CD4-positive, alpha-beta T cell treated with Interleukin-4 for 4 hours (primary cell): ENCODE data around the gene CABCOCO1.

Source experiments
- DNase-seq: peaks from one replicate; pipeline ENCODE4 v3.0.0-alpha.2; 2020

The CABCOCO1 gene, protein sequence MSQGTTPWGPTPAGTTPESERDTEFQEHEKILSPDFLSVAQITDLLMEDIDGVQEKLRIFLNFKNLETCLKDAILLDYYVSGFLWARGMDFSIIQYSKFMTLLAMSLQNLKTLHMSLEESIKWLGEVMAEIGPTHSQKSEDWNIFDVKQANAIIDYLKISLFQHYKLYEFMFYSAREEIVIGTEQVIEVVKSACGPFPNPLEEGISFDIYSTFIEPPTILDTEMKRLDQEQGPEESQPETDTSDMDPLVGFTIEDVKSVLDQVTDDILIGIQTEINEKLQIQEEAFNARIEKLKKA

DNA sequence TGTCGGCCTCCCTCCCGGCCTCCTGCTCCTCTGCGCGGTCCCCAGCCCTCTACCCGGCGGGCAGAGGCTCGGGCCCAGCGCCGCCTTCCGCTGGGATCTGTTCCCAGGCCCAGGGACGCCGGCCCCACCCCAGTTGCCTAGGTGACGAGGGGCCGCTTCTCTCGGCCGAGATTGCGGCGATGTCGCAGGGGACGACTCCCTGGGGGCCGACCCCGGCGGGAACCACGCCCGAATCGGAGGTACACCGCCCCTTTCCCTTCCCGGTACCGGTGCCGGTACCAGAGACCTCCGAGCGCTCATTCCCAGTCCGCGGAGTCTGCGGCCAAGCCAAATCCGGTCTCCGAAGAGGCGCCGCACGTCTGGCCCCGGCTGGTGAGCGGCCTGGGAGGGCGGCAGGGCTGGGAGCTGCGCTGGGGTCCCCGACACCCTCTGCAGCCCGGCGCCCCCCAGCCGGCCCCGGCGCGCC, at the start of gene CABCOCO1:
TSS of gene CABCOCO1 (plus strand) at position 136 of the 466 bp plus-strand sequence. CDS start at position 180, 44 bp downstream.
- DNase-seq, result no peak

DNA sequence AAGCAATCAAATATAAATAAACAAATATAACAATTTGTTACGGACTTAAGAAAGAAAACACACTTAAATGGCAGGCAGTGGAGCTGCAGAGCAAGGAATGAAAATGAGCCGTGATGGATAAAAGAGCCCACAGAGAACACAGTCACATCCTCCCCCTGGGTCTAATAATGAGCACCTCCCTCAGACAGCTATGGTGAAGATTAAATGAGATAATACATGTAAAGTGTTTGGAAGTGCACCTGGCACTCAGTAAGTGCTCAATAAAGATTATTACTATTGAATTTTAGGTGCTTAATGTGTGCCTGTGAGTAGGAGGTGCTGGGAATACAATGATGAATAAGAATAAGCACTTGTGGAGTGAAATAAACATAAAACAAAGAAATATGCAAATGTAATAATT, 49.1 kb upstream of the CABCOCO1 start:
- no peak for DNase-seq

DNA sequence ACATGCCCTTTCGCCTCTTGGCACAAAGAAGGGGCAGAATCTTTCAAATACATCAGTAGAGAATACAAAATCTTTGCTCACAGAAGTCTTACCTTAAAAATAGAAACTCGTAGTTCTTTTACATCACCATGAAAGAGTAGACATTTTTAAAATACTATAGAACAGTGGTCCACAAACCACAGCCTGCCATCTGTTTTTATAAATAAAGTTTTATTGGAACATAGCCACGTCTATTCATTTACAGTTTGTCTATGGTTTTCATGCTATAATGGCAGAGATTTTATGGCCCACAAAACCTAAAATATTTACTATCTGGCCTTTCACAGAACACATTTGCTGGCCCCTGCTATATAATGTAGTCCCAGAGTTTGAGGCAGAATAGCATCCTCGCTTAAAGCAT, 46.1 kb upstream of the CABCOCO1 start:
- no peak for DNase-seq

DNA sequence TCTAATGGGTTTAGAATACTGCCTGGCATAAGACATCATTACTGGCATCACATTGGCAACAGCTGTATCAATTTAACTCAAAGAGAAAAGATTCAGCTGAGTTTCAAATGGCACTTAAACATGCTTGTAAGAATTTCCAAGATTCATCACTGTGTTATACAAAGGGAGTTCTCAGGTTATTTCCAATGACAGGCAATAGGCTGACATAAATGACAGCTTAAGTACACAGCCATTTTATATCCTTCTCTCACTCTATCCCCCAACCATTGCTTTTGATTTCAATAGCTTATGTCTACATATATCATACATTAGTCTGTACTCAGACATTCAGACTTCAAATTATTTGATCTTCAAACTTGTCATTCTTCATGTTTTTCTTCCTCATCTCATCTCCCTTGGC, 45.5 kb upstream of the CABCOCO1 start:
- no peak for DNase-seq

DNA sequence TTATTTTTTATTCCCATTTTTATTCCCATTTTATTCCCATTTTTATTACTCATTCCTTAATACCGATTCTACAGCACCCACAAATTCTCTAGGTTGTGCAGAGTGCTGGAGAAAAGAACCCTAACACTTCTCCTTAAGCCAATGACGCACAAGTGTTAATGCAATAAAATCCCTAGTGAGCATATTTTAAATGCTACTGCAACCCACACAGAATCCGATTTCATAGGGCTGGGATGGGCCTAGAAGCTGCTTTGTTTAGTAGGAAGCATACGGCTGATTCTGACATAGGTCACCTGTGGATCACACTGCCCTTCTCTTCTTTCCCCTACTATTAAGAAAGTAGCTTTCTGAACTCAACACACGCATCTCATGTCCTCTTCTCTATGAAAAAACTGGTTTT, 45.1 kb upstream of the CABCOCO1 start:
- no peak for DNase-seq

DNA sequence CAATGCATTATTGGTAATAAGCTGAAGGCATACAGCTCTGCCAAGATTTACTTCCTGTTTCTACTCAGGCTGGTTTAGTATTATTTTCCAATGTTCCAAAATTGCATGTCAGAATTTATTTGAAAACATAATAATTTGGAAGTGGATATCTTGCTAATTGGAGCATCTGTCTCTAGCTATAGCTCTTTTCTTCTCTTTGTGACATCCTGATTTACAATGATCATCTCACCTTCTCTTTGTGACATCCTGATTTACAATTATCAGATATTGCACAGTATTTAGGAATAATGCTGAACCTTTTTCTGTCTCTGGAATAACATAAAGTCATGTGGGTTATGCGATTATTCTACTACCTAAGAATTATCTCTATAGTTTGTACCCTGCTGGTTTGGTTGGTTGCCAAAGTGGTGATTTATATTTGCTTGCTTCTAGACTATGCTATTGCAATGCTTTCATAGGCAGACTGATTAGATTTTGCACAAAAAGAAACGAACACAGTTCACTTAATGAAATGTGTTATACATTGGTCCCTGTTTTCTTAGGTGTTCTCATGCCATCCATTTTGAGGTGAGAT, 44.3 kb upstream of the CABCOCO1 start:
- no peak for DNase-seq

DNA sequence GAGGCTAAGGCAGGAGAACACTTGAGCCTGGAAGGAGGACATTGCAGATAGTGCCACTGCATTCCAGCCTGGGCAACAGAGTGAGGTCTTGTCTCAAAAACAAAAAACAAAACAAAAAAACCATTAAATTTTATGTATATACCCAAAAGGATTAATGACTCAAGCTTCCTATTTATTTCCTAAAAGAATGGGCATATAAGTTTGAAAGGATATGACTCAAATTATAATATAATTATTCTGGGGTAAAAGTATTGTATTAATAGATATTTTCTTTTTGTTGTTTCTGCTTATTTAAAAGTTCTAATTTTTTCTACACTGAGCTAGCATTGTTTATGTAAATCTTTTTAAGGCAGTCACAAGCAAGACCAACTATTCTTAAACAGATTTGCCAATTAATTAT, 42.2 kb upstream of the CABCOCO1 start:
- no peak for DNase-seq

DNA sequence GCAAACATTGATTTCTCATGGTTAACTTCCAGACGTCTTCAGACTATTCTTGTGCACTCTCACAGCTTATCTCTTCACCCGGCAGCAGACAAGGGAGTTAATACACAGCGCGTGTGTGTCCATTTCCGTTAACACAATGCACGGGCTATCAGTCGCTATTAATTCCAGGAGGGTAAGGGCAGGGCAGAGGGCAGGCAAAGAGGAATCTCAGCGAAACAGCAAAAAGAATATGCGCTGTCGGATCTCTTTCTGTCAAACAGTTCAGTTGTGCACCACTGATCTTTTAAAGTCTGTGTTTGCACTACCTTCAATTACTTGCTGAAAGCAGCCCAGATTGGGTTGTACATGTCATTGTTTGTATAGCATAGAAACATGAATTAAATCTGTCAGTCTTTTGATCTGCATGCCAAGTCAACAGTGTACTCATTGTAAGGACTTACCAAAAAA, 41.1 kb upstream of the CABCOCO1 start:
- no peak for DNase-seq

DNA sequence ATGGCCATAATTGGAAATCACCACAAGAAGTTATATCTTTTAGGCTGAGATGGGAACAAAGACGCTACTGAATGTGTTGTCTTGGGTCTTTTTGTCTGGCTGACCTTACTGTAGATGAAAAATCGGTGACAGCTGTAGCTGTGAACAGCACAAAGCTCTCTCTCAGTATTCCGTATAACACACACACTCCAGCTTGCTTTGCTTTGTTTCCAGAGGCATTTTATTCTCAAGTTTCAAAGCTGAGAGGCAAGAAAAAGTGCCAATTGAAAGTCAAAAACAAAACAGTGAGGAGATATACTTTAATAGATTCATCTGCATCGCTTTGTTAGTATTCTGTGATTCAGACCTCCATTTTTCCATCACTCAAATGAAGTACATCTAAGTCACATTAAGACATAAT, 39.6 kb upstream of the CABCOCO1 start:
- no peak for DNase-seq

DNA sequence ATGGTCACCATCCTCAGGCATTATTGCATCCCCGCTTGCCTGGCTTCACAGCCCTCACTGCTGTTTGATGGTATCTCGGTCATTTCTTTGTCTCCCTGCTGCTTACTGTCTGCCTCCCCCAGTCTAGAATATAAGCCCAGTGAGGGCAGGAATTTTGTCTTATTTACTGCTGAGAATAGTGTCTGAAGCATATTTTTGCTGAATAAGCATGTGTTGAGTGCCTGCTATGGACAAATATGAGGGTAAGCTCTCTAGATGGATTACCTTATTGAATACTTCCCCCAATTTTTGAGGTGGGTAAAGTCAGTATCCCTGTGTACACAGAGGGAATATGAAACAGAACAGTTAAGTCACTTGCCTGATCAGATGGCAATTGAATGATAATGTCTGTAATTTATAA, 36.5 kb upstream of the CABCOCO1 start:
- DNase-seq, result no peak

DNA sequence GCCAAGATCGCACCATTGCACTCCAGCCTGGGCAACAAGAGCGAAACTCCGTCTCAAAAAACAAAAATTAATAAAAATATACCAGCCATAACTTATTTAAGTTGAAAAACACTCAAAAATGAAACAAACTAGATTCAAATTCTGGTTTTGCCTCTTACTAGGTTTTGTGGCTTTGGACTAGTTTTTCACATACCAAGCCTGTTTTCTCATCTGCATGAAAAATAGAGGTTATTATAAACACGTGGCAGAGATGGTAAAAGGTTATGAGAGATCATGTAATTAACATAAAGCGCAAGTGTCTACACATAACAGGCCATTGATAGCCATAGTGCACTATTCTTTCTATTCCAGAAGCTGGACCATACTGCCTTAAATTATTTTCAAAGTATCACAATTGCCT, 35.5 kb upstream of the CABCOCO1 start:
- no peak for DNase-seq

DNA sequence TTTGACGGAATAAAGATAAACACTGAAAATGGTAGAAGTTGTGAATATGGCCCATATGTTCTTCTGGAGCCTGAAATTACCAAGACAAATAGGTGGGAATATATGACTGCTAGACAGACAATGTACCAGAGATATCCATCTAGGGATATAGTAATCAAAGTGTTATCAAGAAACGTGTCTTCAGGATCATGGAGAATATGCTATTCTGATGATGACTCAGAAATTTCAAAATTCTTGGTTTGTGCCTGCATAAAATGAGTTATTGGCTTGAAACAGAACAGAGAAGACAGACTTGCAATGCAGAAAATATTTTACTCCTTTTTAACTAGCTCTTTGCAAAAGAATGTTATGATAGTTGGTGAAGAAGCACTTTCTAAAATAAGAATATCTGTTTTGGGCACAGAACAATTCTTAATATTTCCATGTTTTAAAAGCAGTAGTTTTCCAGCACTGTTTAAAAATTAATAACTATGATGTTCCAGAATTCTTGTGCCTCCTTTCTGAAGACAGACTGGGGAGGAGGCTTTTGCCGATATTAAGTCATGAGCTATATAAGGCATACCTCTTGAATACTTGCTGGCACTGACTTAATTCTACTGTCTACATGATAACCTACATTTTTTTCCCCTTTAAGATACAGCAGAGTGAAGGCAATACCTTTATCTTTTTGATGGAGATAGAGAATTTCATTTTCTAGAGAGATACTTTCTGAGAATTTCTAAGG, 34.4 kb upstream of the CABCOCO1 start:
- no peak for DNase-seq

DNA sequence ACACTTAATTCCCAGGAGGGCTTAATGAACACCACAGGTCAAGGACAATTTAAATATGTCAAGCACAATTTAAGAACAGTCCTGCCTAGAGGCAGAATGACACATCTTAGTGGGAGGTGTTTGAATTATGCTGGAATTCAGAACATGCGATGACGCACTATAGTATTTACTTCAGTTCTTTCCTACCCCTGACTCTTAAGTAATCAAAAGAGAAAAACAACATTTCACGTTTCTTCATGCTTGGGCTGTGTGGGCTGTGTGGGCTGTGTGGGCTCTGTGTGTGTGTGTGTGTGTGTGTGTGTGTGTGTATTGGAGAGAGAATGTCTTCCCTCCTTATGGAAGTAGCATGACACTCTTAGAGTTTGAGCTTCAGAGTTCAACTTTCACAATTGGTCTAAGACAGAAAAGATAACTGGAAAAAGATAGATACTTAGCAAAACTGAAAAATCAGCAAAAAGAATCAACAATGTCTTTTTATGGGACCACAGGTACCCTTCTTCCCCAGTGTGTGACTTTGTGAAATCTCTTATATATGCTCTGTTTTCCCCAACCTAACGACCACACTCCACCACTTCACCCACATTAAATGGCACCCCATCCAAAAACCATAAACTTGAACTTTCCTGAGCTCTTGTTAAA, 33.7 kb upstream of the CABCOCO1 start:
- no peak for DNase-seq

DNA sequence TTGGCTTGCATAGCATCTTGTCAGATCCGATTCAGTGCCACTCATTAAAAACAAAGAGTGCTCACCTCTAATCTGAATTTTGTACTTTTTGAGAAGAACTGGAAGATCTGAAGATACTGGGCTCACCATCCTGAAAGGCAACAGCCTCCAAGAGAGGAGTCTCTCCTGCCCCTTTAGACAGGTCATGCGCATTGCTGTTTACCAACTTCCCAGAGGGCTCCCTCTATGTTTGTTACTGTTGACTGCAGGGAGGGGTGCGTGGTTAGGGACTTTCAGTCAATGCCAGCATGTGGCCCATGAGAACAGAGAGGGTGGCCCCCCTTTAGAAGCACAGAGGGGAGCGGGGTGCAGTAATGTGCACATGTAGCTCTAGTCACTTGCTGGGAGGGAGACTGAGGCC, 33.2 kb upstream of the CABCOCO1 start:
- DNase-seq, result no peak

DNA sequence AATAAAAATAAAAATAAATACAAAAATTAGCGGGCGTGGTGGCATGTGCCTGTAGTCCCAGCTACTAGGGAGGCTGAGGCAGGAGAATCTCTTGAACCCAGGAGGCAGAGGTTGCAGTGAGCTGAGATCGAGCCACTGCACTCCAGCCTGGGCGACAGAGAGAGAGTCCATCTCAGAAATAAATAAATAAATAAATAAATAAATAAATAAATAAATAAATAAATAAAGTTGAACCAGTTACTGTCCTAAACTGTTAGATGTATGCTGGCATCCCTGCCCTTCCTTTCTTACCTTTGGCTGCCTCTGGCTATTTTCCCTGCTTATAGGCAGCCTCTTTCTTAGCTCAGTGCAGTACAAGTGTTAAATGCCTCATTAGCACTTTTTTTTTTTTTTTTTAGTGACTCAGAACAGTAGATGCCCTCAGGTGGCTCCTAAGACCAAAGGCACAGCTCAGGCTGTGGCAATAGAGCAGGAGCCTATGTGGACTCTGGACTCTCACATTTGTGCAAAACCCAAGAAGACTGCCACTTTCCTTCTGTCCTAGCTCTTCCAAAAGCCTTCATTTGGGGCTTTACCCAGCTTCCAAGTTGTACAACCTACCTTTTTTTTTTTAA, 30.6 kb upstream of the CABCOCO1 start:
- DNase-seq, result no peak

DNA sequence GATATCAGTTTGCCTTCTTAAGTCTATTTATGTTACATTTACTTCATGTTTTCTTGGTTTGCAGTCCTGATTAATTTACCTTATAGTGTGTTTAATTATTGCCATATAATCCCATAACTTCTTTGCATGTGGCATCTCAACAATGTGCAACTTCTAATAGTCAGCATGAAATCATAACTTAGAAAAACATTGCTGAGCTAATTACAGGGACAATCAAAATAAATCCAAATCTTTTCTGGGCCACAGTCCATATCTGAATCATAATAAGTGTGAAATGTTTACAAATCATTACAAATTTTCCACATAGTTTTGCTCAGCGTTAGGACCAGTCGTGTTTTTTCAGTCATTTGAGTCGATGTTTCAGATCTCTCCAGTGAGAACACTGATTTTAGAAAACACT, 29.1 kb upstream of the CABCOCO1 start:
- DNase-seq, result no peak

DNA sequence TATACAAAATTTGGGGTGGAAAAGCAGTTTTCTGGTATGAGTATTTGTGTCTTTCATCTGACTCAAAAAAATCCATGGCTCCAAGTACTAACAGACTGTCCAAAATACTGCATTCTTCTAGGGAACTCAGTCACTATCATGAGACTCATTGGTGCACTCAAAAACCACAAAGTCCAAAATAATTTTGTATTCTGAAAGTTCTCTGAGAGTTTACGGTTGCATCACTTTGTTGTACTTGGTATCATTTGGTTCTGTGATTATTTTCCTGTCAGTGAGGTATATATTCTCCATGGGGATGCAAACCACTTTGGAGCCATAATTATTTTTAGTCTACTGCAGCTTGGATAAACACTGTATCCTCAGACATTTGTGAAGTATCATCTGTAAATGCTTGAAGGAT, 28.0 kb upstream of the CABCOCO1 start:
- DNase-seq, result no peak

DNA sequence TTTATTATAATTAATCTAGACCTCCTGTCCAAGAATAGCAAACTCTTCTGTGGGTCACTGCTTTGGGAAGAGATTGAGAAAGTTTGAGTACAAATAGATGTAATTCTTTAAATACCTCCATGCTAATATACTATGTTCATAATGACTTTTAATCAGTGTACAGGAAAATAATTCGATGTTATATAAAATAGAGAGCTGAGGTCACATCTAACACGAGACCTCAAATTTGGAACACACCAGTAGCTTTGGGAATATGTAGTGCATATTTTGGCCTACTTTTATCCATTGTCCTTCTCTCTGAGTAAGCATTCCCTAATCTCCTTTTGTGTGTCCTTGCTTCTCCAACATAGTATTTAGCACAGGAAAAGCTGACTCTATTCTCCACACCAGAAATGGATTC, 27.3 kb upstream of the CABCOCO1 start:
- no peak for DNase-seq

DNA sequence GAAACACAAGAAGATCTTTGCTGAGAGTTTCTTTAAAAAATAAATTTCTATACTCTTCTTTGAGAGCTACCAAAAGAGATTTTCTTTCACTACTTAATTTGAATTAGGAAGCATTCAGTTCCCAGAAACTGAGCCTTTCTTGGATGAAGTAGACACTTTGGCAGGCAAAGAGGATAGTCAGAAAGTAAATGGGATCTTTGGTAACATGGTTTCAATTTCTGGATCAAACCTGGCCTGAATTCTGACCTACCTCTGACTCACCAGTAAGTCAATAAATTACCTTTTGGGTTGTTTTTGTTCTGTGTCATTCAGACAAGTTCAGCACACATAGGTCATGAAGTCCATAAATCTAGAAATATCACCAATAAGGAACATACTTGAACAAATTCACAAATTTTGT, 26.8 kb upstream of the CABCOCO1 start:
- no peak for DNase-seq

DNA sequence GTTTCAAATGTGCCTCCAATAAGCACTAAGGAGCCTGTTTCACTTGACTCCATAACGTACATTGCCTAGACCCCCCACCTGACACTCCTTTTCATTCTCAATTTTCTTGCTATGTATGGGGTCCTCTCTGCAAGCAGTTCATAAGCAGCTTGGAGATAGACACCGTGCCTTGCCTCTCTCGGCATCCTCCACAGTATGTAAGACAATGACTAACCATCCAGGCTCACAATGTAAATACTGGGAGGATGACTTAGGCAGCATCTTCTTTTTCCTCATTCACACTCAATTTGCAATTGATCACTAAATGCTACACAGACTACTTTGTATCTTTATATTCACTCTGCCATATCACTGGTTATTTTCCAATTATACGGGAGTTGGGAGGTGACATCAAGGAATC, 22.8 kb upstream of the CABCOCO1 start:
- no peak for DNase-seq

DNA sequence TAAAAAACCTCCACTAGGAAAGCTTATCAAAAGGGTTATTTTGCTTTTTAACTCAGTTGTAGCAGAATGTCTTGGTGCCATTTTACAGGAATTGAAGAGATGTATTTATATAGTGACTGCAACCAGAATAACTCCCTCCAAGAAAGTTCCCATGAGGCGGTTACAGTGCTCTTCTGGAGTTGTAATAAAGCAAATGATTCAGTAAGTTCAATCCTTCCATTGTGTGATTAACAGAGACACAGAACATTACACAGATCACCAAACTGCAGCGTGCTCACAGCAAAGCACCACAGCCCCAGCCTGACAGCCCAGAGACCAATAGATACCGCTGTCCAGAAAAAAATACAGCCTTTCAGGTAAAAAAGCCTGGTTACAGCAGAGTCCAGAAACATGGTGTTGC, 21.9 kb upstream of the CABCOCO1 start:
- DNase-seq, result no peak

DNA sequence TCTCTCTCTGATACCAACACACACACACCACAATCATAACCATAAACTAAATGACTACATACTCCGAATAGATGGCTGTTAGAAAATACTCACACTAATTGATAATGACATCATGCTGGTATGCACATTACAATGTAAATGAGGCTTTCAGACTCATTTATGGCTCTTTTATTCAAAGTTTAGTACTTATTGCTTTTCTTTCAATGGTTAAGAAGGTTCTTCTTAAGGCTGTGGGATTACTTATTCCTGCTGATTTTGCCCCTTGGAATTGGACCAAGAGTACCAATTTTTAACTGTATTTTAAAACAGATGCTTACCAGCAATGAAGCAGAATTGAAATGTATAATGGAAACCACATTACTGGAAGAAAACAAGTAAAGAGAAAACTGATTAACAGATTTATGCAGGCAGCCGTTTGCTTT, 20.6 kb upstream of the CABCOCO1 start:
- DNase-seq, result no peak

DNA sequence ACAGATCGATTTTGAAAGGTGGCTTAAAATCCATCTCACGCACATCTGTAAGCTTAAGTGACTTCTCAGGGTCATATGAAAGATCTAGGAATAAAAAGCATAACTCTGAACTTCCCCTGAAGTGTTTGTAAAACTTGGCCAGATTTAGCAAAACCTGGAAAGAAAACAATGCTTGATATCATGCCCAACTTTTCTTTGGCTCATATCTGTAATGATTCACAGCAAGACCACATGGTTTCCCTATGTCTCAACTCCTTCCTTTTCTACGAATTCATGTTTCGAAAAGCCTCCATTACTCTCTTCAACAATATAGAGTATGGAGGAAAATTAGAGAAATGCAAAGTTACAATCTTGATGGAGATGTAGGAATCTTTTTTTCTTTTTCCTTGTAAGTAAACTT, 20.1 kb upstream of the CABCOCO1 start:
- DNase-seq, result no peak
